UCSD-AML1 (cell line): ENCODE data around the gene SNX14.
"Not testable (repeated sequence)": the region's sequence is repeated elsewhere in the genome, so short reads cannot be mapped to it uniquely, and the experiment has no call there.

Source experiments
- DNase-seq: peaks from one replicate; lab custom pipeline; 2025; ENCODE audit not compliant: unreplicated experiment; lab: John Stamatoyannopoulos, UW

The SNX14 gene

GRCh38 chr6:85592033-85592432 lies 1.6 kb downstream of the SNX14 start:
- no peak for DNase-seq

- DNase-seq = no peak
These were observed 2.5 kb downstream of the SNX14 start for GRCh38 chr6:85591207-85591606.

- no peak for DNase-seq
These were observed 7.9 kb downstream of the SNX14 start for GRCh38 chr6:85585741-85586140.

- DNase-seq = not testable (repeated sequence)
These were observed 10.8 kb downstream of the SNX14 start for GRCh38 chr6:85582832-85583231.

- no peak for DNase-seq
These were observed 12.1 kb downstream of the SNX14 start for GRCh38 chr6:85581572-85581971.

- no peak for DNase-seq
These were observed 12.8 kb downstream of the SNX14 start for GRCh38 chr6:85580878-85581267.

- DNase-seq = no peak
These were observed 13.4 kb downstream of the SNX14 start for GRCh38 chr6:85580118-85580877.

- no peak for DNase-seq
These were observed 14.1 kb downstream of the SNX14 start for GRCh38 chr6:85579581-85579980.

GRCh38 chr6:85576476-85576875 lies 17.2 kb downstream of the SNX14 start:
- DNase-seq = no peak

- DNase-seq = no peak
These were observed 18.6 kb downstream of the SNX14 start for GRCh38 chr6:85574932-85575598.

- no peak for DNase-seq
These were observed 24.3 kb downstream of the SNX14 start for GRCh38 chr6:85569323-85569722.

- DNase-seq = no peak
These were observed 25.2 kb downstream of the SNX14 start for GRCh38 chr6:85568411-85568810.

GRCh38 chr6:85565736-85566135 lies 27.9 kb downstream of the SNX14 start:
- no peak for DNase-seq

- DNase-seq = not testable (repeated sequence)
These were observed 29.4 kb downstream of the SNX14 start for GRCh38 chr6:85564223-85564622.

- DNase-seq = no peak
These were observed 31.8 kb downstream of the SNX14 start for GRCh38 chr6:85561750-85562357.

GRCh38 chr6:85556992-85557668 lies 36.5 kb downstream of the SNX14 start:
- DNase-seq = no peak

GRCh38 chr6:85552652-85553051 lies 41.0 kb downstream of the SNX14 start:
- no peak for DNase-seq

GRCh38 chr6:85551264-85551663 lies 42.4 kb downstream of the SNX14 start:
- no peak for DNase-seq

GRCh38 chr6:85547719-85548118 lies 45.9 kb downstream of the SNX14 start:
- no peak for DNase-seq

GRCh38 chr6:85544776-85545175 lies 48.9 kb downstream of the SNX14 start:
- no peak for DNase-seq

- no peak for DNase-seq
These were observed 56.6 kb downstream of the SNX14 start for GRCh38 chr6:85537055-85537494.

- not testable (repeated sequence) for DNase-seq
These were observed 69.4 kb downstream of the SNX14 start for GRCh38 chr6:85524281-85524680.
